Fibroblast of mammary gland (primary cell): ENCODE data around the gene CHST13.

Experiments used
- DNase-seq: peaks from one replicate; pipeline ENCODE4 v3.0.0-alpha.2; 2010; ENCODE audit warnings: low read depth
- H3K4me3 ChIP-seq: 2 replicates; pipeline ENCODE4 v1.5.1; 2011; ENCODE audit warnings: low read depth, mild to moderate bottlenecking, low read length, moderate library complexity; ENCODE audit not compliant: control insufficient read depth
- CTCF ChIP-seq: conservative IDR thresholded peaks from 2 replicates; pipeline ENCODE4 v1.5.1; 2011; ENCODE audit warnings: low read depth, low read length, inconsistent platforms; ENCODE audit not compliant: control insufficient read depth, insufficient read depth

Gene CHST13

GRCh38 chr3:126512916-126513650 lies 10.9 kb upstream of the CHST13 start:
- no peak overlapping the region for H3K4me3 ChIP-seq
- no peak for DNase-seq
- no peak for TF ChIP-seq CTCF

- no peak for DNase-seq
- H3K4me3 ChIP-seq: no peak overlapping the region
- TF ChIP-seq CTCF: no peak
Measured at GRCh38 chr3:126514161-126514560, 9.8 kb upstream of the CHST13 start.

GRCh38 chr3:126515066-126515706 lies 8.8 kb upstream of the CHST13 start:
- DNase-seq: no peak
- no peak for TF ChIP-seq CTCF

GRCh38 chr3:126516152-126516935 lies 7.6 kb upstream of the CHST13 start:
- no peak for DNase-seq
- TF ChIP-seq CTCF: no peak
- H3K4me3 ChIP-seq: no peak overlapping the region

More at GRCh38 chr3:126515066-126515706, 8.8 kb upstream of the CHST13 start:
- H3K4me3 ChIP-seq: no peak overlapping the region

GRCh38 chr3:126516936-126517290 lies 7.0 kb upstream of the CHST13 start:
- no peak for TF ChIP-seq CTCF
- H3K4me3 ChIP-seq: no peak overlapping the region
- no peak for DNase-seq

GRCh38 chr3:126517291-126517951 lies 6.5 kb upstream of the CHST13 start, which contains the start of gene UROC1:
Gene UROC1, minus strand, starts transcription at chr3:126517773. Its CDS starts 54 bp downstream, at chr3:126517719.
- no peak within 1 kb of the TSS for H3K4me3 ChIP-seq
- no peak for TF ChIP-seq CTCF
- DNase-seq: no peak
